SK-N-SH (cell line): ENCODE data around the gene CLPTM1L. TPM values are rescaled to one million over a fixed set of nuclear protein-coding genes. Genes with fewer than 3 reads are reported as not detected.
A peak's percentile ranks its signal among the peaks of the same experiment; 100 is the strongest.

Experiments used
- CTCF ChIA-PET: fragments of 300-600, 350-600 bp; formaldehyde crosslinking; extraction: SDS; loops from one replicate; lab custom pipeline; 2021; lab: Yijun Ruan, JAX
- POLR2A ChIA-PET: fragments of 350-600 bp; sonication (Branson Sonifier 250); formaldehyde crosslinking; extraction: SDS; loops from one replicate; lab custom pipeline; 2020; ENCODE audit warnings: antibody characterized with exemption, inconsistent platforms; lab: Yijun Ruan, JAX
- DNase-seq: peaks from one replicate; pipeline ENCODE4 v3.0.0; 2012
- H2AFZ ChIP-seq: fragments of 200-600 bp; sonication (generic); 2 replicates; pipeline ENCODE4 v1.8.1; 2016; ENCODE audit warnings: antibody characterized with exemption, mild to moderate bottlenecking, low read depth
- H3F3A ChIP-seq: fragments of 200-600 bp; sonication (generic); replicated peaks from 2 replicates; pipeline ENCODE3; 2016; ENCODE audit warnings: antibody characterized with exemption, mild to moderate bottlenecking; ENCODE audit not compliant: insufficient read depth
- H3K27ac ChIP-seq, 2 experiments: fragments of 200-500 bp in 1 of 2; fragments of 200-600 bp in 1 of 2; sonication (Bioruptor generic) in 1 of 2; sonication (generic), shearing (Covaris generic) in 1 of 2; 2 replicates each; pipeline versions ENCODE4 v1.5.1 to v1.6.1; 2014 to 2016; ENCODE audit warnings: low read depth in 2 of 2, inconsistent platforms in 1 of 2, low read length in 1 of 2, mild to moderate bottlenecking in 1 of 2, mixed read lengths in 1 of 2
- H3K27me3 ChIP-seq: fragments of 200-600 bp; sonication (generic), shearing (Covaris generic); 2 replicates; pipeline ENCODE4 v1.6.1; 2016; ENCODE audit warnings: mixed run types; ENCODE audit not compliant: insufficient read depth
- H3K36me3 ChIP-seq, 2 experiments: fragments of 200-500 bp in 1 of 2; fragments of 200-600 bp in 1 of 2; sonication (Bioruptor generic) in 1 of 2; sonication (generic) in 1 of 2; replicated peaks in 1 of 2; 2 replicates each; pipeline versions ENCODE3 to v1.5.1; 2014 to 2016; ENCODE audit warnings: low read length in 1 of 2, mild to moderate bottlenecking in 1 of 2; ENCODE audit not compliant: insufficient read depth in 2 of 2, control insufficient read depth in 1 of 2
- H3K4me1 ChIP-seq, 2 experiments: fragments of 200-500 bp in 1 of 2; fragments of 200-600 bp in 1 of 2; sonication (Bioruptor generic) in 1 of 2; sonication (generic), shearing (Covaris generic) in 1 of 2; 2 replicates each; pipeline versions ENCODE4 v1.5.1 to v1.6.1; 2014 to 2016; ENCODE audit warnings: low read depth in 1 of 2, low read length in 1 of 2, mixed run types in 1 of 2; ENCODE audit not compliant: insufficient read depth in 2 of 2, control insufficient read depth in 1 of 2
- H3K4me2 ChIP-seq: fragments of 200-600 bp; sonication (generic), shearing (Covaris generic); 2 replicates; pipeline ENCODE4 v1.6.1; 2017; ENCODE audit warnings: mixed run types
- H3K4me3 ChIP-seq, 2 experiments: fragments of 200-500 bp in 1 of 2; fragments of 200-600 bp in 1 of 2; sonication (Bioruptor generic) in 1 of 2; sonication (generic), shearing (Covaris generic) in 1 of 2; 2 replicates each; pipeline versions ENCODE4 v1.5.1 to v1.8.1; 2014 to 2016; ENCODE audit warnings: low read depth in 2 of 2, inconsistent platforms in 1 of 2, low read length in 1 of 2, mild to moderate bottlenecking in 1 of 2, mixed read lengths in 1 of 2, moderate library complexity in 1 of 2
- H3K79me2 ChIP-seq: fragments of 200-600 bp; sonication (generic); 2 replicates; pipeline ENCODE4 v1.8.1; 2017; ENCODE audit warnings: mild to moderate bottlenecking; ENCODE audit not compliant: insufficient read depth
- H3K9ac ChIP-seq: fragments of 200-600 bp; sonication (generic); 2 replicates; pipeline ENCODE4 v1.6.1; 2017; ENCODE audit warnings: mixed run types
- H3K9me2 ChIP-seq: fragments of 200-600 bp; sonication (generic); 2 replicates; pipeline ENCODE4 v1.6.1; 2017; ENCODE audit warnings: mixed run types
- H3K9me3 ChIP-seq: fragments of 200-600 bp; sonication (generic); 2 replicates; pipeline ENCODE4 v1.6.1; 2017; ENCODE audit warnings: mixed run types, mild to moderate bottlenecking, moderate library complexity
- H4K20me1 ChIP-seq: fragments of 200-600 bp; sonication (generic); 2 replicates; pipeline ENCODE4 v1.6.1; 2017; ENCODE audit warnings: mild to moderate bottlenecking, mixed run types; ENCODE audit not compliant: insufficient read depth
- CHD2 ChIP-seq: fragments of 150-350 bp; IDR thresholded peaks from 2 replicates; pipeline ENCODE4 v1.6.1; 2018; ENCODE audit warnings: low read length; ENCODE audit not compliant: partially characterized antibody
- EP300 ChIP-seq, 2 experiments: IDR thresholded peaks; 2 replicates each; pipeline versions ENCODE4 v1.4.0 to v1.6.1; 2012; ENCODE audit warnings: borderline replicate concordance in 1 of 2, low read depth in 1 of 2, low read length in 1 of 2
- FOXJ3 ChIP-seq: sonication (generic); formaldehyde crosslinking; IDR thresholded peaks from 2 replicates; pipeline ENCODE4 v1.5.1; 2020; ENCODE audit warnings: mild to moderate bottlenecking, missing genetic modification reagents
- FOXM1 ChIP-seq: IDR thresholded peaks from 2 replicates; pipeline ENCODE4 v1.4.0; 2012; ENCODE audit warnings: low read depth, mild to moderate bottlenecking
- GABPA ChIP-seq: IDR thresholded peaks from 2 replicates; pipeline ENCODE4 v1.4.0; 2012; ENCODE audit warnings: low read depth, mild to moderate bottlenecking
- JUND ChIP-seq: IDR thresholded peaks from 2 replicates; pipeline ENCODE4 v1.4.0; 2012
- NRF1 ChIP-seq: IDR thresholded peaks from 2 replicates; pipeline ENCODE4 v1.6.1; 2012; ENCODE audit warnings: low read depth, mild to moderate bottlenecking, low read length
- POLR2AphosphoS5 ChIP-seq: IDR thresholded peaks from 2 replicates; pipeline ENCODE4 v1.6.1; 2012; ENCODE audit warnings: low read depth, low read length
- RCOR1 ChIP-seq: fragments of 150-350 bp; IDR thresholded peaks from 2 replicates; pipeline ENCODE4 v1.6.1; 2017; ENCODE audit warnings: antibody characterized with exemption, low read length
- SIN3A ChIP-seq: IDR thresholded peaks from 2 replicates; pipeline ENCODE4 v1.6.1; 2012; ENCODE audit warnings: low read depth, mild to moderate bottlenecking, low read length, moderate library complexity, borderline replicate concordance
- SMC3 ChIP-seq: IDR thresholded peaks from 2 replicates; pipeline ENCODE4 v1.6.1; 2012; ENCODE audit warnings: low read depth, low read length, improper control_type of control experiment
- TAF1 ChIP-seq: IDR thresholded peaks from 2 replicates; pipeline ENCODE4 v1.6.1; 2012; ENCODE audit warnings: low read depth, mild to moderate bottlenecking, low read length, moderate library complexity, borderline replicate concordance
- YY1 ChIP-seq: IDR thresholded peaks from 2 replicates; pipeline ENCODE4 v1.4.0; 2012; ENCODE audit warnings: low read depth, mild to moderate bottlenecking
- WGBS: methylation state at CpG from one replicate; pipeline ENCODE4 v1.1.6; 2017; ENCODE audit warnings: low lambda C conversion rate; 5-methylcytosine and 5-hydroxymethylcytosine counted together
- polyA plus RNA-seq, 3 experiments: library from polyadenylated mRNA; depleted of rRNA; stranded (reverse); fragments of >200 nt; gene quantifications; 2 replicates each; pipeline ENCODE4 v1.2.3, GENCODE V29; 2012
- TF ChIP-seq, protein P1 (sequence below): IDR thresholded peaks from 2 replicates; pipeline ENCODE4; 2012
- TF ChIP-seq, protein P2 (sequence below): IDR thresholded peaks from 2 replicates; pipeline ENCODE4 v1.6.1; 2012; ENCODE audit warnings: mild to moderate bottlenecking, low read depth, low read length, moderate library complexity
- TF ChIP-seq, protein P3 (sequence below): IDR thresholded peaks from 2 replicates; pipeline ENCODE4 v1.4.0; 2012; ENCODE audit warnings: low read depth, borderline replicate concordance
- TF ChIP-seq, protein P4 (sequence below): IDR thresholded peaks from 2 replicates; pipeline ENCODE4 v1.4.0; 2012; ENCODE audit warnings: low read depth

CLPTM1L gene
- polyA plus RNA-seq, 1 of the 3 experiments (the other 2 are of a cell fraction): 202 TPM

DNA sequence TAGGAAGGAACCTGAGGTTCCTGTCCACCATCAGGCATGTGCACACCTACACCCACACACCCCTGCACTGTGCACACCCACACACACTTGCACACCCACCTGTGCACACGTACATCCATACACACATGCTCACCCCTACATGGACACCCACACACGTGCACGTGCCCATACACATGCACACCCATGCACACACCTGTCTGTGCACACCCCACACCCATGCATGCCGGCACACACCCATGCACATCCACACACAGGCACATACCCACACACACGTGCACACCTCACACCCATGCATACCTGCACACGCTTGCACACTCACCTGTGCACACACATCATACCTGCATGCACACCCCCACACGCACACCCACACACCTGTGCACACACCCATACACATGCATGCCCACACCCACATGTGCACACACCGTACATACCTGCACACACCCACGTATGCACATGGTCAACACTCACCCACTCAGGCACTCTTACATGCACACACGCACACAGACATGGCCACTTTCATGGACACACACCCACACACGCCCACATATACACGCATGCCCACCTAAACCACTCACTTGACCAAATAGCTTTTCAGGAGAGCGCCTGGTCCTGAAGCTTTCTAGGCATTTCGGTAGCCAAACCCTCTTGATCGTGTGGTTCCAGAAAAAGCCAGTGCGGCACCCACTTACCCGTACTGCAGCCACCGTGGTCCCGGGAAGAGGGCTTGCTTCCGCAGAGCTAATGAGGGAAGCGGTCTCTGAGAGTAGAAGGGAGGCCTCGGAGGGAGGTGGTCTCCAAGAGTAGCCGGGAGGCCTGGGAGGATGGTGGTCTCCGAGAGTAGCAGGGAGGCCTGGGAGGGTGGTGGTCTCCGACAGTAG is 36.7 kb upstream of the CLPTM1L start:
- no peaks in the 10 kb centered on the region for H3K9me2 ChIP-seq
- POLR2A ChIA-PET: no interaction called here
- TF ChIP-seq, protein P1, sequence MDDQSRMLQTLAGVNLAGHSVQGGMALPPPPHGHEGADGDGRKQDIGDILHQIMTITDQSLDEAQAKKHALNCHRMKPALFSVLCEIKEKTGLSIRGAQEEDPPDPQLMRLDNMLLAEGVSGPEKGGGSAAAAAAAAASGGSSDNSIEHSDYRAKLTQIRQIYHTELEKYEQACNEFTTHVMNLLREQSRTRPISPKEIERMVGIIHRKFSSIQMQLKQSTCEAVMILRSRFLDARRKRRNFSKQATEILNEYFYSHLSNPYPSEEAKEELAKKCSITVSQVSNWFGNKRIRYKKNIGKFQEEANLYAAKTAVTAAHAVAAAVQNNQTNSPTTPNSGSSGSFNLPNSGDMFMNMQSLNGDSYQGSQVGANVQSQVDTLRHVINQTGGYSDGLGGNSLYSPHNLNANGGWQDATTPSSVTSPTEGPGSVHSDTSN: no peak
- TF ChIP-seq SMC3 (no peak), TAF1 (no peak), FOXJ3 (no peak)
- TF ChIP-seq, protein P2, sequence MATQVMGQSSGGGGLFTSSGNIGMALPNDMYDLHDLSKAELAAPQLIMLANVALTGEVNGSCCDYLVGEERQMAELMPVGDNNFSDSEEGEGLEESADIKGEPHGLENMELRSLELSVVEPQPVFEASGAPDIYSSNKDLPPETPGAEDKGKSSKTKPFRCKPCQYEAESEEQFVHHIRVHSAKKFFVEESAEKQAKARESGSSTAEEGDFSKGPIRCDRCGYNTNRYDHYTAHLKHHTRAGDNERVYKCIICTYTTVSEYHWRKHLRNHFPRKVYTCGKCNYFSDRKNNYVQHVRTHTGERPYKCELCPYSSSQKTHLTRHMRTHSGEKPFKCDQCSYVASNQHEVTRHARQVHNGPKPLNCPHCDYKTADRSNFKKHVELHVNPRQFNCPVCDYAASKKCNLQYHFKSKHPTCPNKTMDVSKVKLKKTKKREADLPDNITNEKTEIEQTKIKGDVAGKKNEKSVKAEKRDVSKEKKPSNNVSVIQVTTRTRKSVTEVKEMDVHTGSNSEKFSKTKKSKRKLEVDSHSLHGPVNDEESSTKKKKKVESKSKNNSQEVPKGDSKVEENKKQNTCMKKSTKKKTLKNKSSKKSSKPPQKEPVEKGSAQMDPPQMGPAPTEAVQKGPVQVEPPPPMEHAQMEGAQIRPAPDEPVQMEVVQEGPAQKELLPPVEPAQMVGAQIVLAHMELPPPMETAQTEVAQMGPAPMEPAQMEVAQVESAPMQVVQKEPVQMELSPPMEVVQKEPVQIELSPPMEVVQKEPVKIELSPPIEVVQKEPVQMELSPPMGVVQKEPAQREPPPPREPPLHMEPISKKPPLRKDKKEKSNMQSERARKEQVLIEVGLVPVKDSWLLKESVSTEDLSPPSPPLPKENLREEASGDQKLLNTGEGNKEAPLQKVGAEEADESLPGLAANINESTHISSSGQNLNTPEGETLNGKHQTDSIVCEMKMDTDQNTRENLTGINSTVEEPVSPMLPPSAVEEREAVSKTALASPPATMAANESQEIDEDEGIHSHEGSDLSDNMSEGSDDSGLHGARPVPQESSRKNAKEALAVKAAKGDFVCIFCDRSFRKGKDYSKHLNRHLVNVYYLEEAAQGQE: no peak
- TF ChIP-seq, all 33 proteins: peak for 0
- Histone ChIP-seq H3K36me3 (no peaks in the 10 kb centered on the region), H3K4me3 (no peak overlapping the region), H3K4me1 (peaks cover 0 to 9% of the 10 kb centered on the region in 2 experiments; a peak in 1 of 4 replicates), H3F3A (no peaks in the 10 kb centered on the region), H3K27ac (no peak overlapping the region), H2AFZ (no peak overlapping the region), H3K4me2 (no peak overlapping the region), H3K27me3 (peaks cover 23% of the 10 kb centered on the region), H4K20me1 (no peaks in the 10 kb centered on the region), H3K79me2 (no peaks in the 10 kb centered on the region), H3K9me3 (no peaks in the 10 kb centered on the region), H3K9ac (no peak overlapping the region)
- WGBS: 56% methylated on average over 25 of the region's 25 CpGs
- DNase-seq: no peak
- CTCF ChIA-PET: interaction anchor here (1.0 to 2.5 kb wide), 7 partner anchors 20 to 271 kb away, joined by 3 to 11 read pairs (median 5); no protein-coding TSS in a partner anchor

DNA sequence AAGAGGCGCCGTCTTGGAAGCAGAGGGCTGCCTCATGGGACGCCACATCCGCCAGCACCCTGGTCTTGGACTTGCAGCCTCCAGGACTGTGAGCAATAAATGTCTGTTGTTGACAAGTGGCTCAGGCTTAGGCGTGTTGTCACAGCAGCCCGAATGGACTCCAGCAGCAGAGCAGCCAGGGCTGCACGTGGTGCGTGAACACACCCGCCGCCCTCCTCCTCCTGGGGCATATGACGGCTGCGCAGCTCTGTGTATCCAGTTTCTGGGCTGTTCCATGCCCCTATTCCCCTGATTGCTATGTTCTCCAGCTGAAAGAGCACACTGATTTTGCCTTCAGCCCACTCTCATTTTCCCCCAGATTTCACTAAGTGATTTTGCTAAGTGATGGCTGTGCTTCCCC is 36.0 kb upstream of the CLPTM1L start:
- Histone ChIP-seq H3K27ac (no peak overlapping the region), H3K9me2 (no peaks in the 10 kb centered on the region), H3K4me1 (peaks cover 0 to 3% of the 10 kb centered on the region in 2 experiments; a peak in 1 of 4 replicates), H3K9me3 (no peaks in the 10 kb centered on the region), H2AFZ (no peak overlapping the region), H3K79me2 (no peaks in the 10 kb centered on the region), H3K4me3 (peak overlapping the region in 1 of 2 experiments; percentile 39; a peak in 1 of 4 replicates), H3K4me2 (peak overlapping the region; percentile 55), H4K20me1 (no peaks in the 10 kb centered on the region), H3F3A (no peaks in the 10 kb centered on the region), H3K27me3 (peaks cover 21% of the 10 kb centered on the region; the same call in 1 of the 2 replicates), H3K9ac (no peak overlapping the region), H3K36me3 (no peaks in the 10 kb centered on the region)
- WGBS: 39% methylated on average over 12 of the region's 12 CpGs
- ChIA-PET CTCF (interaction anchor here (1.0 to 2.5 kb wide), 14 partner anchors 19 to 272 kb away, joined by 3 to 11 read pairs (median 3); no protein-coding TSS in a partner anchor), POLR2A (no interaction called here)
- no peak for DNase-seq
- TF ChIP-seq, protein P3, sequence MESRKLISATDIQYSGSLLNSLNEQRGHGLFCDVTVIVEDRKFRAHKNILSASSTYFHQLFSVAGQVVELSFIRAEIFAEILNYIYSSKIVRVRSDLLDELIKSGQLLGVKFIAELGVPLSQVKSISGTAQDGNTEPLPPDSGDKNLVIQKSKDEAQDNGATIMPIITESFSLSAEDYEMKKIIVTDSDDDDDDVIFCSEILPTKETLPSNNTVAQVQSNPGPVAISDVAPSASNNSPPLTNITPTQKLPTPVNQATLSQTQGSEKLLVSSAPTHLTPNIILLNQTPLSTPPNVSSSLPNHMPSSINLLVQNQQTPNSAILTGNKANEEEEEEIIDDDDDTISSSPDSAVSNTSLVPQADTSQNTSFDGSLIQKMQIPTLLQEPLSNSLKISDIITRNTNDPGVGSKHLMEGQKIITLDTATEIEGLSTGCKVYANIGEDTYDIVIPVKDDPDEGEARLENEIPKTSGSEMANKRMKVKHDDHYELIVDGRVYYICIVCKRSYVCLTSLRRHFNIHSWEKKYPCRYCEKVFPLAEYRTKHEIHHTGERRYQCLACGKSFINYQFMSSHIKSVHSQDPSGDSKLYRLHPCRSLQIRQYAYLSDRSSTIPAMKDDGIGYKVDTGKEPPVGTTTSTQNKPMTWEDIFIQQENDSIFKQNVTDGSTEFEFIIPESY: no peak
- TF ChIP-seq EP300 (IDR thresholded peaks at IDR 0.05; ENCODE audit: borderline replicate concordance in 1 of 2, low read depth in 1 of 2, low read length in 1 of 2): no peak
- no peak for TF ChIP-seq YY1
- no peak for TF ChIP-seq CHD2
- no peak for TF ChIP-seq NRF1
- no peak for TF ChIP-seq FOXM1
- no peak for TF ChIP-seq POLR2AphosphoS5
- TF ChIP-seq RCOR1: no peak
- TF ChIP-seq SIN3A: no peak
- TF ChIP-seq, protein P4, sequence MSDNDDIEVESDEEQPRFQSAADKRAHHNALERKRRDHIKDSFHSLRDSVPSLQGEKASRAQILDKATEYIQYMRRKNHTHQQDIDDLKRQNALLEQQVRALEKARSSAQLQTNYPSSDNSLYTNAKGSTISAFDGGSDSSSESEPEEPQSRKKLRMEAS: no peak
- TF ChIP-seq, protein P1: no peak
- no peak for TF ChIP-seq JUND
- no peak for TF ChIP-seq GABPA
